Fibroblast of lung (primary cell): ENCODE data around the gene PRDM16. TPM values are rescaled to one million over a fixed set of nuclear protein-coding genes. Genes with fewer than 3 reads are reported as not detected.

Experiments
- DNase-seq, 2 donors: peaks; one replicate each; pipeline versions ENCODE4 v3.0.0 to v3.0.0-alpha.2; 2010; ENCODE audit warnings: low read depth in 2 of 2
- H2AFZ ChIP-seq: 2 replicates; pipeline ENCODE4 v1.5.1; 2012; ENCODE audit warnings: low read length, control low read depth, inconsistent platforms
- H3K27ac ChIP-seq: 2 replicates; pipeline ENCODE4 v1.5.1; 2011; ENCODE audit warnings: low read length, control low read depth; ENCODE audit not compliant: insufficient read depth
- H3K27me3 ChIP-seq: 2 replicates; pipeline ENCODE4 v1.5.1; 2011; ENCODE audit warnings: mild to moderate bottlenecking, low read length; ENCODE audit not compliant: control insufficient read depth, insufficient read depth
- H3K36me3 ChIP-seq: 2 replicates; pipeline ENCODE4 v1.5.1; 2011; ENCODE audit warnings: low read length; ENCODE audit not compliant: control insufficient read depth, insufficient read depth
- H3K4me1 ChIP-seq: 2 replicates; pipeline ENCODE4 v1.5.1; 2011; ENCODE audit warnings: low read length; ENCODE audit not compliant: control insufficient read depth, insufficient read depth; ENCODE audit errors: extremely low read depth
- H3K4me2 ChIP-seq: 2 replicates; pipeline ENCODE4 v1.5.1; 2011; ENCODE audit warnings: low read length, control low read depth; ENCODE audit not compliant: insufficient read depth; ENCODE audit errors: extremely low read depth
- H3K4me3 ChIP-seq, 4 experiments: fragments of 200-600 bp in 1 of 4; sonication (generic) in 1 of 4; replicated peaks in 1 of 4; 2 replicates each; pipeline ENCODE4 v1.5.1; 2011 to 2016; ENCODE audit warnings: low read length in 4 of 4, low read depth in 3 of 4, mild to moderate bottlenecking in 3 of 4, control low read depth in 2 of 4, inconsistent platforms in 1 of 4, mixed read lengths in 1 of 4; ENCODE audit not compliant: insufficient read depth in 1 of 4; ENCODE audit errors: control extremely low read depth in 1 of 4
- H3K79me2 ChIP-seq: 2 replicates; pipeline ENCODE4 v1.5.1; 2012; ENCODE audit warnings: mild to moderate bottlenecking, low read length, inconsistent platforms; ENCODE audit not compliant: control insufficient read depth, insufficient read depth
- H3K9ac ChIP-seq: 2 replicates; pipeline ENCODE4 v1.5.1; 2011; ENCODE audit warnings: mild to moderate bottlenecking, low read length, control low read depth; ENCODE audit not compliant: insufficient read depth
- H3K9me3 ChIP-seq: 2 replicates; pipeline ENCODE4 v1.5.1; 2012; ENCODE audit warnings: low read depth, low read length; ENCODE audit not compliant: control insufficient read depth, insufficient read depth
- H4K20me1 ChIP-seq: 2 replicates; pipeline ENCODE4 v1.5.1; 2011; ENCODE audit warnings: low read length; ENCODE audit not compliant: control insufficient read depth, insufficient read depth; ENCODE audit errors: extremely low read depth
- EZH2 ChIP-seq: IDR thresholded peaks from 2 replicates; pipeline ENCODE4 v1.5.1; 2012; ENCODE audit warnings: low read length, control low read depth, mild to moderate bottlenecking; ENCODE audit errors: missing control alignments
- polyA plus RNA-seq, 2 donors: library from polyadenylated mRNA; depleted of rRNA in 1 of 2; stranded (reverse) in 1 of 2; unstranded in 1 of 2; fragments of >200 nt; gene quantifications; 2 replicates each; pipeline ENCODE4 v1.2.1, GENCODE V29; 2011 to 2012; ENCODE audit warnings: missing spikeins in 1 of 2
- total RNA-seq: library from RNA; depleted of rRNA; stranded (reverse); fragments of >200 nt; gene quantifications from 2 replicates; pipeline ENCODE4 v1.2.1, GENCODE V29; 2014
- TF ChIP-seq, protein P1 (sequence below), 2 donors: IDR thresholded peaks in 1 of 2; conservative IDR thresholded peaks in 1 of 2; 1 replicate in 1 of 2; 2 replicates in 1 of 2; pipeline ENCODE4 v1.5.1; 2011 to 2012; ENCODE audit warnings: low read length in 2 of 2, control low read depth in 1 of 2, inconsistent platforms in 1 of 2, low read depth in 1 of 2, mild to moderate bottlenecking in 1 of 2

Gene PRDM16
- total and polyA plus RNA-seq, 2 donors (not counting 1 experiment from before 2014, with no cell fraction given) = 0.30 to 1.8 TPM

DNA sequence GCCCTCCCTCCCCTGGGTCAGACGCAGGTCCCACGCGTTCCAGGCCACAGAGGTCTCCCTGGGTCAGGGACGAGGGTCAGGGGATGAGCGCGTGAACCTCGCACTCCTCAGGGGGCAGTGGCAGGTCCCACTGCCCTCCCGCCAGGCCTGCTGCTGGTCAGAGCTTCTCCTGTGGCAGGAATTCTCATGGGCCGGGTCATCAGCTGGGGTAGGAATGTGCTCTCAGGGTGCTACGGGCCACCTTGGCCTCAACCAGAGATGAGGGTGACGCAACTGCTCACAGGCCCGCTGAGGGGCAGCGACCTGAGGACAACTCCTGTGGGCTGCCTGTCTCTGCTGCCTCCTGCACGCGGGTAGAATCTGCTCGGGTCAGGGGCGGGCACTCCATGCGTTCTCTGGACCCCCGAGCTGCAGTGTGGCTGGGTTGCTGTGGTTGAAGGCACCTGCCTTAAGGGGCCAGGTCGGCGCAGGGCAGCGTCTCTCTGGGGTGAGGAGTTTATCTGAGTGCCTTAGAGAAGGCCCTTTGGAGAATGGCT, 128.8 kb downstream of the PRDM16 start:
- Histone ChIP-seq H2AFZ (no peak overlapping the region), H3K27ac (no peak overlapping the region), H3K4me1 (no peaks in the 10 kb centered on the region), H3K27me3 (no peaks in the 10 kb centered on the region), H4K20me1 (no peaks in the 10 kb centered on the region), H3K4me3 (no peak overlapping the region), H3K4me2 (no peak overlapping the region), H3K9ac (no peak overlapping the region), H3K36me3 (no peaks in the 10 kb centered on the region), H3K79me2 (no peaks in the 10 kb centered on the region), H3K9me3 (no peaks in the 10 kb centered on the region)
- TF ChIP-seq, protein P1, sequence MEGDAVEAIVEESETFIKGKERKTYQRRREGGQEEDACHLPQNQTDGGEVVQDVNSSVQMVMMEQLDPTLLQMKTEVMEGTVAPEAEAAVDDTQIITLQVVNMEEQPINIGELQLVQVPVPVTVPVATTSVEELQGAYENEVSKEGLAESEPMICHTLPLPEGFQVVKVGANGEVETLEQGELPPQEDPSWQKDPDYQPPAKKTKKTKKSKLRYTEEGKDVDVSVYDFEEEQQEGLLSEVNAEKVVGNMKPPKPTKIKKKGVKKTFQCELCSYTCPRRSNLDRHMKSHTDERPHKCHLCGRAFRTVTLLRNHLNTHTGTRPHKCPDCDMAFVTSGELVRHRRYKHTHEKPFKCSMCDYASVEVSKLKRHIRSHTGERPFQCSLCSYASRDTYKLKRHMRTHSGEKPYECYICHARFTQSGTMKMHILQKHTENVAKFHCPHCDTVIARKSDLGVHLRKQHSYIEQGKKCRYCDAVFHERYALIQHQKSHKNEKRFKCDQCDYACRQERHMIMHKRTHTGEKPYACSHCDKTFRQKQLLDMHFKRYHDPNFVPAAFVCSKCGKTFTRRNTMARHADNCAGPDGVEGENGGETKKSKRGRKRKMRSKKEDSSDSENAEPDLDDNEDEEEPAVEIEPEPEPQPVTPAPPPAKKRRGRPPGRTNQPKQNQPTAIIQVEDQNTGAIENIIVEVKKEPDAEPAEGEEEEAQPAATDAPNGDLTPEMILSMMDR (conservative IDR thresholded peaks at IDR 0.05 in 1 of 2, IDR thresholded peaks at IDR 0.05 in 1 of 2; ENCODE audit: low read depth in 1 of 2, low read length in 2 of 2) = no peak
- TF ChIP-seq EZH2 = no peak
- DNase-seq = no peak

DNA sequence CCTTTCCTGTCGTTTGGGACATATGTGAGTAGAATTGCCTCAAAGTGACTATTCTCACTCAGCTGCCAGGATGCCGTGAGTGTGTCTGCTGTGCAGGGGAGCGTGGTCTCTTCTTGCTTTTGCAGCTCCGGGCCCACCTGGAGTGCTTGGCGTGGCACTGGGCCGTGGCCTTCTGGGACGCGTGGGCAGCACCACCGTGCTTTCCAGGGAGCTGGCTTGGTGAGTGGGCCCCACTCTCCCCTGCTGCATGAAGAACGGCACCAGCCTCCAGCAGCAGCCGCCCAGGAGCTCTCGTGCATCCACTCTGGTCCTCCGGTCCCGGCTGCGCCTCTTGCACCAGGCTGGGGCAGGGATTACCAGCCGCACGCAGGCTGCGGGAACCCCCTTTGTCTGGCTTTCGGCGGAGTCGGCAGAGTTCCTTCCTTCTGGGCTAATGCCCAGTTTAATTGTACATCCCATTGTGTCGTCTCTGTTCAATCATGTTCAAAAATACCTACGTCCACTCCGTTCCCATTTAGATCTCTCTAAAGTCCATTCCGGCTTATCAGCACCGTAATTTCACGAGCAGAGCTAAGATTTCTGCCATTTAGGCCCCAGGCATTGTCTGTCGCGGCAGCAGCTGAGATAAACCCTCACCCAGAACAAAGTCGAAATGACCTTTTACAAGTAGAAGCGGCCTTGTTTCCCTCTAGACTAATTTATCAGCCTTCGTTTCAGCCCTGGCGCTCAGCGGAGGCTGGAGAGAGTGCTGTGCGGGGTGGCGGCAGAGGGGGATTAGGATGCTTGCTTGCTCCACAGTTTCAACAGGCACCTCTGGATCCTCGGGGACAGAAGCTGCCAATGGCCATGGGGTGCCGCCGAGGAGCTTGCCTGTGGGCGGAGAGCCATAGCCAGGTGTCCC, 129.6 kb downstream of the PRDM16 start:
- DNase-seq = no peak
- Histone ChIP-seq H3K9ac (no peak overlapping the region), H4K20me1 (no peaks in the 10 kb centered on the region), H3K36me3 (no peaks in the 10 kb centered on the region), H3K4me3 (no peak overlapping the region), H3K4me1 (no peaks in the 10 kb centered on the region), H2AFZ (no peak overlapping the region), H3K4me2 (no peak overlapping the region), H3K79me2 (no peaks in the 10 kb centered on the region), H3K27ac (no peak overlapping the region), H3K9me3 (no peaks in the 10 kb centered on the region), H3K27me3 (no peaks in the 10 kb centered on the region)
- TF ChIP-seq EZH2 = no peak
- TF ChIP-seq, protein P1 (conservative IDR thresholded peaks at IDR 0.05 in 1 of 2, IDR thresholded peaks at IDR 0.05 in 1 of 2; ENCODE audit: low read depth in 1 of 2, low read length in 2 of 2) = no peak

DNA sequence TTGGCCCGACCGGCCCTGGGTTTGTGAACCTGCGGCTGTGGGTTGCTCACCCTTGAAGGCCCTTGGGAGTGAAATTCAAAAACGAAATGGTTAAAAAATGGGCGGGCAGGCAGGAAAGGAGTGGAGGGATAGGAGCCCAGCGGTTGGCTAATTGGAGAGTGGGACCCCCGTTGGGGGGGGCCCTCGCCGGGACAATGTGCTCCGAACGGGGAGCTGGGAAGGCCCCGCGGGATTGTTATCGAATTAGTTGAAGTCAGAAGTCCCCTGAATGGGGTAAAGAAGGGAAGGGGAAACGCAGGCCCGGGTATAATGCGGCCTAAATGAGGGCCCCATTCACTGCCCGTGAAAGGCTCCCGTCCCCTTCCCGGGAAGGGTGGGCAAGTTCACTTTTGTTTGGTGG, 135.7 kb downstream of the PRDM16 start:
- Histone ChIP-seq H3K79me2 (no peaks in the 10 kb centered on the region), H3K4me2 (no peak overlapping the region), H3K36me3 (no peaks in the 10 kb centered on the region), H3K27ac (no peak overlapping the region), H3K4me3 (no peak overlapping the region), H3K9ac (no peak overlapping the region), H3K9me3 (no peaks in the 10 kb centered on the region), H4K20me1 (no peaks in the 10 kb centered on the region), H3K27me3 (no peaks in the 10 kb centered on the region), H3K4me1 (no peaks in the 10 kb centered on the region), H2AFZ (no peak overlapping the region)
- no peak for DNase-seq
- TF ChIP-seq EZH2 = no peak
- TF ChIP-seq, protein P1 (conservative IDR thresholded peaks at IDR 0.05 in 1 of 2, IDR thresholded peaks at IDR 0.05 in 1 of 2; ENCODE audit: low read depth in 1 of 2, low read length in 2 of 2) = no peak
